Measurements from ENCODE around the gene BCL3. TPM values are rescaled to one million over a fixed set of nuclear protein-coding genes. Genes with fewer than 3 reads are reported as not detected.

The BCL3 gene
- total RNA-seq, 1 experiment from 2014 or later = 2.2 TPM

GRCh38 chr19:44704982-44705381 is 43.5 kb upstream of the BCL3 start:
- no peaks in the 10 kb centered on the region; a peak in 1 of 7 replicates for H3K36me3 Mint-ChIP-seq (ENCODE audit: insufficient read depth in 1 of 3, low read depth in 3 of 3)
- H3K23me2 ChIP-seq (ENCODE audit: insufficient read length, low read depth, low read length, poor library complexity, severe bottlenecking) = no peaks in the 10 kb centered on the region

More at GRCh38 chr19:44704982-44705381, 43.5 kb upstream of the BCL3 start:
- Histone ChIP-seq H2BK5ac (ENCODE audit: insufficient read length, low read length) (no peak overlapping the region), H4K8ac (replicated peaks; ENCODE audit: insufficient read length, low read depth, low read length) (no peak overlapping the region), H3K4me1 (ENCODE audit: insufficient read depth, low read length) (no peaks in the 10 kb centered on the region), H2AFZ (ENCODE audit: low read length) (no peak overlapping the region), H3K9ac (ENCODE audit: extremely low read depth, insufficient read length, low read length) (no peak overlapping the region), H4K91ac (ENCODE audit: insufficient read length, low read depth, low read length) (no peak overlapping the region), H3K23ac (ENCODE audit: insufficient read length, low read depth, low read length) (no peak overlapping the region), H2AK5ac (ENCODE audit: insufficient read length, low read length) (no peak overlapping the region), H3K14ac (ENCODE audit: insufficient read depth, low read length) (no peak overlapping the region), H3K27ac (ENCODE audit: insufficient read length, low read depth, low read length) (no peak overlapping the region), H3K4ac (ENCODE audit: low read depth, low read length) (no peak overlapping the region), H2BK20ac (ENCODE audit: low read depth, low read length, poor library complexity, severe bottlenecking) (no peak overlapping the region), H4K5ac (ENCODE audit: insufficient read length, low read depth, low read length) (no peak overlapping the region), H3T11ph (ENCODE audit: low read length) (no peak overlapping the region), H4K20me1 (ENCODE audit: control insufficient read depth, insufficient read depth, insufficient read length) (no peaks in the 10 kb centered on the region), H3K27me3 (ENCODE audit: insufficient read depth, low read length) (no peaks in the 10 kb centered on the region), H3K4me2 (ENCODE audit: insufficient read depth, insufficient read length, low read length) (no peak overlapping the region), H2BK120ac (ENCODE audit: low read depth, low read length, poor library complexity, severe bottlenecking) (no peak overlapping the region), H3K9me3 (ENCODE audit: control insufficient read depth, low read depth, low read length) (no peaks in the 10 kb centered on the region), H3K79me1 (ENCODE audit: insufficient read depth, low read depth, low read length, poor library complexity, severe bottlenecking) (no peaks in the 10 kb centered on the region), H3K56ac (ENCODE audit: insufficient read length, low read depth, low read length) (no peak overlapping the region), H3K79me2 (ENCODE audit: insufficient read depth, low read length) (0 out of 2 replicates have a peak, but pooled peaks cover 2% of the 10 kb centered on the region), H2BK12ac (ENCODE audit: insufficient read length, low read depth, low read length) (no peak overlapping the region), H2BK15ac (ENCODE audit: low read depth, low read length) (no peak overlapping the region), H3K18ac (ENCODE audit: insufficient read length, low read depth, low read length) (no peak overlapping the region)
- Mint-ChIP-seq H3K4me3 (no peak overlapping the region), H3K4me1 (no peaks in the 10 kb centered on the region), H3K9me3 (no peaks in the 10 kb centered on the region), H3K27me3 (ENCODE audit: low read depth) (peaks cover 6% of the 10 kb centered on the region), H3K27ac (no peak overlapping the region)
- no CpG with 5 or more reads among the region's 1 CpG for WGBS (ENCODE audit: extremely low coverage, insufficient read length, low lambda C conversion rate)
- TF ChIP-seq CTCF (conservative IDR thresholded peaks at IDR 0.05) = no peak
- no peak for DNase-seq

All from H9 (cell line).